HG02642 (cell line): ENCODE data around the gene ZNF346.

Experiments
- ATAC-seq: cut with Tn5 transposase; IDR thresholded peaks from one replicate; pipeline ENCODE4 v1.9.1; 2021; ENCODE audit warnings: mild to moderate bottlenecking; ENCODE audit not compliant: unreplicated experiment, poor library complexity

Gene ZNF346

GRCh38 chr5:177111720-177112394 lies 89.4 kb downstream of the ZNF346 start:
- peak; percentile 59 for ATAC-seq

GRCh38 chr5:177112589-177113220 lies 90.2 kb downstream of the ZNF346 start:
- no peak for ATAC-seq

GRCh38 chr5:177113566-177114424 lies 91.3 kb downstream of the ZNF346 start:
- no peak for ATAC-seq

GRCh38 chr5:177116631-177117373 lies 94.3 kb downstream of the ZNF346 start:
- peak; percentile 69 for ATAC-seq

- no peak for ATAC-seq
These were observed 95.0 kb downstream of the ZNF346 start for GRCh38 chr5:177117441-177118045.

- ATAC-seq: no peak
These were observed 100.1 kb downstream of the ZNF346 start for GRCh38 chr5:177122566-177122965.

GRCh38 chr5:177123789-177124485 lies 101.4 kb downstream of the ZNF346 start:
- ATAC-seq: peak; percentile 44

GRCh38 chr5:177124486-177124991 lies 102.0 kb downstream of the ZNF346 start:
- peak; percentile 56 for ATAC-seq

- ATAC-seq: no peak
These were observed 104.3 kb downstream of the ZNF346 start for GRCh38 chr5:177126771-177127170.

GRCh38 chr5:177128551-177128981 lies 106.1 kb downstream of the ZNF346 start:
- ATAC-seq: no peak

- ATAC-seq: no peak
These were observed 107.9 kb downstream of the ZNF346 start for GRCh38 chr5:177130211-177131018.
